ENCODE measurements around the gene MRPS18B.
"Not testable (repeated sequence)": the region's sequence is repeated elsewhere in the genome, so short reads cannot be mapped to it uniquely, and the experiment has no call there.

MRPS18B gene

GRCh38 chr6:30643656-30644055 is 26.0 kb downstream of the MRPS18B start:
- DNase-seq (ENCODE audit: low read depth), result no peak

GRCh38 chr6:30644769-30645168 is 27.1 kb downstream of the MRPS18B start:
- no peak for DNase-seq (ENCODE audit: low read depth)

GRCh38 chr6:30645989-30646388 is 28.3 kb downstream of the MRPS18B start:
- no peak for DNase-seq (ENCODE audit: low read depth)

- DNase-seq (ENCODE audit: low read depth), result peak; percentile 89
These were observed 29.0 kb downstream of the MRPS18B start, which contains the start of gene C6orf136 for GRCh38 chr6:30646450-30647241. Gene C6orf136 (plus strand): TSS chr6:30647133. CDS start chr6:30647232, 99 bp downstream.

GRCh38 chr6:30647242-30648116 is 29.8 kb downstream of the MRPS18B start:
- peak; percentile 43 for DNase-seq (ENCODE audit: low read depth)

- no peak for DNase-seq (ENCODE audit: low read depth)
These were observed 33.5 kb downstream of the MRPS18B start for GRCh38 chr6:30651143-30651542.

- no peak for DNase-seq (ENCODE audit: low read depth)
These were observed 37.4 kb downstream of the MRPS18B start for GRCh38 chr6:30654798-30655742.

- no peak for DNase-seq (ENCODE audit: low read depth)
These were observed 38.1 kb downstream of the MRPS18B start for GRCh38 chr6:30655743-30656094.

- DNase-seq (ENCODE audit: low read depth), result no peak
These were observed 38.9 kb downstream of the MRPS18B start for GRCh38 chr6:30656513-30656912.

GRCh38 chr6:30657454-30657853 is 39.8 kb downstream of the MRPS18B start:
- DNase-seq (ENCODE audit: low read depth), result no peak

- not testable (repeated sequence) for DNase-seq (ENCODE audit: low read depth)
These were observed 40.3 kb downstream of the MRPS18B start for GRCh38 chr6:30657922-30658321.

GRCh38 chr6:30664994-30665767 is 47.5 kb downstream of the MRPS18B start:
- no peak for DNase-seq (ENCODE audit: low read depth)

GRCh38 chr6:30666300-30666699 is 48.7 kb downstream of the MRPS18B start:
- DNase-seq (ENCODE audit: low read depth), result not testable (repeated sequence)

GRCh38 chr6:30670760-30671527 is 53.3 kb downstream of the MRPS18B start:
- DNase-seq (ENCODE audit: low read depth), result no peak

- DNase-seq (ENCODE audit: low read depth), result peak; percentile 98
These were observed 55.0 kb downstream of the MRPS18B start, which contains the start of gene DHX16 for GRCh38 chr6:30672445-30673253. Gene DHX16 (minus strand): TSS chr6:30673006. CDS start chr6:30672841, 165 bp downstream.
